B cell (primary cell): ENCODE data around the gene NPAS3. TPM values are rescaled to one million over a fixed set of nuclear protein-coding genes. Genes with fewer than 3 reads are reported as not detected.

Experiments used
- ATAC-seq: fragments of 200-7000 bp; cut with Tn5 transposase; one replicate; pipeline ENCODE4 v1.10.0; 2021; ENCODE audit warnings: low read depth, mild to moderate bottlenecking, moderate number of reproducible peaks, moderate library complexity
- CTCF ChIA-PET: fragments of 350-600 bp; sonication (Branson Sonifier 250); formaldehyde crosslinking; loops from one replicate; lab custom pipeline; 2021; ENCODE audit warnings: antibody characterized with exemption, inconsistent platforms; lab: Charles Lee
- POLR2A ChIA-PET: fragments of 350-600 bp; sonication (Branson Sonifier 250); formaldehyde crosslinking; loops from one replicate; lab custom pipeline; 2021; ENCODE audit warnings: antibody characterized with exemption; lab: Charles Lee
- DNase-seq: peaks from one replicate; pipeline ENCODE4 v3.0.0; 2013
- H2AFZ ChIP-seq: 2 replicates; pipeline ENCODE4 v1.6.1; 2012; ENCODE audit warnings: mild to moderate bottlenecking, low read depth, low read length; ENCODE audit not compliant: insufficient read depth, poor library complexity, severe bottlenecking
- H3K27ac ChIP-seq, 2 donors: 1 replicate in 1 of 2; 2 replicates in 1 of 2; pipeline ENCODE4 v1.5.1; 2012 to 2013; ENCODE audit warnings: low read length in 2 of 2, mild to moderate bottlenecking in 2 of 2, moderate library complexity in 1 of 2
- H3K27me3 ChIP-seq, 4 experiments: fragments of 200-600 bp in 1 of 4; sonication (generic) in 1 of 4; replicated peaks in 1 of 4; 1 replicate in 2 of 4; 2 replicates in 2 of 4; pipeline versions ENCODE4 v1.6.1 to v1.7.0; 2013 to 2016; ENCODE audit warnings: low read length in 3 of 4, mild to moderate bottlenecking in 2 of 4, mixed read lengths in 1 of 4, moderate library complexity in 1 of 4; ENCODE audit not compliant: insufficient read depth in 4 of 4, control insufficient read depth in 3 of 4; ENCODE audit errors: control extremely low read depth in 1 of 4
- H3K36me3 ChIP-seq, 2 experiments: replicated peaks in 1 of 2; 1 replicate in 1 of 2; 2 replicates in 1 of 2; pipeline versions ENCODE4 v1.6.1 to v1.7.1; 2013; ENCODE audit warnings: low read length in 1 of 2; ENCODE audit not compliant: insufficient read depth in 2 of 2, control insufficient read depth in 1 of 2; ENCODE audit errors: control extremely low read depth in 1 of 2, extremely low read depth in 1 of 2
- H3K4me1 ChIP-seq, 2 donors: fragments of 200-600 bp in 1 of 2; sonication (generic) in 1 of 2; 1 replicate in 1 of 2; 2 replicates in 1 of 2; pipeline versions ENCODE4 v1.5.1 to v1.6.1; 2013 to 2017; ENCODE audit warnings: low read length in 2 of 2; ENCODE audit not compliant: control insufficient read depth in 2 of 2, insufficient read depth in 2 of 2
- H3K4me2 ChIP-seq: replicated peaks from 2 replicates; pipeline ENCODE3; 2012; ENCODE audit warnings: mild to moderate bottlenecking, low read depth, low read length; ENCODE audit not compliant: poor library complexity, severe bottlenecking
- H3K4me3 ChIP-seq, 5 experiments: fragments of 200-600 bp in 1 of 5; sonication (generic) in 1 of 5; 1 replicate in 3 of 5; 2 replicates in 2 of 5; pipeline versions ENCODE4 v1.5.1 to v1.7.0; 2011 to 2016; ENCODE audit warnings: low read length in 4 of 5, mild to moderate bottlenecking in 4 of 5, low read depth in 2 of 5, control low read depth in 1 of 5, moderate library complexity in 1 of 5; ENCODE audit not compliant: insufficient read depth in 1 of 5; ENCODE audit errors: control extremely low read depth in 1 of 5, extremely low read depth in 1 of 5
- H3K79me2 ChIP-seq: fragments of 200-600 bp; sonication (generic); one replicate; pipeline ENCODE4 v1.6.0; 2016; ENCODE audit warnings: low read length; ENCODE audit not compliant: control insufficient read depth, insufficient read depth
- H3K9ac ChIP-seq: fragments of 200-600 bp; sonication (generic); 2 replicates; pipeline ENCODE4 v1.6.1; 2017; ENCODE audit warnings: mild to moderate bottlenecking, low read length, moderate library complexity
- H3K9me3 ChIP-seq, 3 donors: one replicate each; pipeline versions ENCODE4 v1.6.1 to v1.7.1; 2013; ENCODE audit warnings: low read length in 2 of 3; ENCODE audit not compliant: control insufficient read depth in 2 of 3, insufficient read depth in 1 of 3; ENCODE audit errors: control extremely low read depth in 1 of 3
- H4K20me1 ChIP-seq: 2 replicates; pipeline ENCODE4 v1.6.0; 2012; ENCODE audit warnings: mild to moderate bottlenecking, low read length; ENCODE audit not compliant: insufficient read depth, control insufficient read depth, poor library complexity, severe bottlenecking
- H3K27ac Mint-ChIP-seq: one replicate; pipeline ENCODE4 v1.8.0; 2021; ENCODE audit warnings: mixed read lengths
- H3K27me3 Mint-ChIP-seq: one replicate; pipeline ENCODE4 v1.8.0; 2021; ENCODE audit warnings: mixed read lengths
- H3K4me1 Mint-ChIP-seq: one replicate; pipeline ENCODE4 v1.8.0; 2021; ENCODE audit warnings: mixed read lengths
- H3K4me3 Mint-ChIP-seq: one replicate; pipeline ENCODE4 v1.8.0; 2021; ENCODE audit warnings: mixed read lengths
- H3K9me3 Mint-ChIP-seq: one replicate; pipeline ENCODE4 v1.8.0; 2022; ENCODE audit warnings: mixed read lengths; ENCODE audit not compliant: insufficient read depth
- EZH2 ChIP-seq: IDR thresholded peaks from 2 replicates; pipeline ENCODE4 v1.6.1; 2012; ENCODE audit warnings: borderline replicate concordance, low read depth, mild to moderate bottlenecking, moderate library complexity, low read length; ENCODE audit not compliant: insufficient read depth, poor library complexity, severe bottlenecking
- WGBS: methylation state at CpG from one replicate; pipeline ENCODE4 v1.1.5; 2013; ENCODE audit warnings: missing lambda C conversion rate; ENCODE audit not compliant: insufficient coverage; 5-methylcytosine and 5-hydroxymethylcytosine counted together
- intact Hi-C: fragments of 100-400 bp; cut with micrococcal nuclease; formaldehyde crosslinking; loops from one replicate; pipeline ENCODE4 v1.10.0; 2022
- polyA plus RNA-seq: library from polyadenylated mRNA; depleted of rRNA; stranded (reverse); fragments of >200 nt; gene quantifications from 2 replicates; pipeline ENCODE4 v1.2.3, GENCODE V29; 2012
- total RNA-seq, 2 donors: library from RNA; stranded (reverse); fragments of 120-200 nt in 1 of 2; gene quantifications; 1 replicate in 1 of 2; 2 replicates in 1 of 2; pipeline versions ENCODE4 v1.2.3 to v1.2.4, GENCODE V29; 2013 to 2022
- TF ChIP-seq, protein P1 (sequence below): fragments of 200-600 bp; IDR thresholded peaks from one replicate; pipeline ENCODE4 v1.8.0; 2022; ENCODE audit warnings: antibody characterized with exemption, mild to moderate bottlenecking

Gene NPAS3
- total and polyA plus RNA-seq, 2 donors (not counting 1 experiment from before 2014, with no cell fraction given) = not detected

DNA sequence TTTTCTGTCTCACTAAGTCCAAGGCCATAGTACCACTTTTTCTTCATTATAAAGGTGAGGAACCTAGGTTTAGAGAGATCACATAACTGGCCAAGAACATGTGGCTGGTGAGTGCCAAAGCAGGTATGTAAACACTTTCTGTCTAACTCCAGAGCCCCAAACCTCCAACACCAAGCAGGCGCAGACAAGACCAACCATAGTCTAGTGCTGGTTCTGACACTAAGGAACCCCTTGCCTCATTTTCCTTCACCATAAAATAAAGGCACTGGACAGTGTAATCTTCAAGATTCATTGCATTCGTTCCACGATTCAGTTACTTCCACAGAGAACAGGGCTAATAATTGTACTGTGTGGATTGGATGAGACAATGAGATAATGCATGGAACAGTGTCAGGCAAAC, 71.0 kb downstream of the NPAS3 start:
- no peak for DNase-seq
- no CpG with 5 or more reads among the region's 3 CpGs for WGBS
- no peak overlapping the region for H2AFZ ChIP-seq
- Mint-ChIP-seq H3K4me3 (no peak overlapping the region), H3K27ac (no peak overlapping the region), H3K4me1 (no peaks in the 10 kb centered on the region), H3K9me3 (no peaks in the 10 kb centered on the region), H3K27me3 (no peaks in the 10 kb centered on the region)
- no peak overlapping the region for H3K27ac ChIP-seq
- H3K4me1 ChIP-seq = no peaks in the 10 kb centered on the region
- no peak for ATAC-seq
- H3K9ac ChIP-seq = no peak overlapping the region
- H4K20me1 ChIP-seq = no peaks in the 10 kb centered on the region
- H3K4me3 ChIP-seq = no peak overlapping the region
- H3K4me2 ChIP-seq = no peak overlapping the region
- no peaks in the 10 kb centered on the region for H3K36me3 ChIP-seq
- intact Hi-C loops = no loop called here
- ChIA-PET CTCF (no interaction called here), POLR2A (no interaction called here)
- no peaks in the 10 kb centered on the region for H3K27me3 ChIP-seq
- TF ChIP-seq, protein P1, sequence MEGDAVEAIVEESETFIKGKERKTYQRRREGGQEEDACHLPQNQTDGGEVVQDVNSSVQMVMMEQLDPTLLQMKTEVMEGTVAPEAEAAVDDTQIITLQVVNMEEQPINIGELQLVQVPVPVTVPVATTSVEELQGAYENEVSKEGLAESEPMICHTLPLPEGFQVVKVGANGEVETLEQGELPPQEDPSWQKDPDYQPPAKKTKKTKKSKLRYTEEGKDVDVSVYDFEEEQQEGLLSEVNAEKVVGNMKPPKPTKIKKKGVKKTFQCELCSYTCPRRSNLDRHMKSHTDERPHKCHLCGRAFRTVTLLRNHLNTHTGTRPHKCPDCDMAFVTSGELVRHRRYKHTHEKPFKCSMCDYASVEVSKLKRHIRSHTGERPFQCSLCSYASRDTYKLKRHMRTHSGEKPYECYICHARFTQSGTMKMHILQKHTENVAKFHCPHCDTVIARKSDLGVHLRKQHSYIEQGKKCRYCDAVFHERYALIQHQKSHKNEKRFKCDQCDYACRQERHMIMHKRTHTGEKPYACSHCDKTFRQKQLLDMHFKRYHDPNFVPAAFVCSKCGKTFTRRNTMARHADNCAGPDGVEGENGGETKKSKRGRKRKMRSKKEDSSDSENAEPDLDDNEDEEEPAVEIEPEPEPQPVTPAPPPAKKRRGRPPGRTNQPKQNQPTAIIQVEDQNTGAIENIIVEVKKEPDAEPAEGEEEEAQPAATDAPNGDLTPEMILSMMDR = no peak
- no peak for TF ChIP-seq EZH2
- no peaks in the 10 kb centered on the region for H3K79me2 ChIP-seq
- H3K9me3 ChIP-seq = no peaks in the 10 kb centered on the region

DNA sequence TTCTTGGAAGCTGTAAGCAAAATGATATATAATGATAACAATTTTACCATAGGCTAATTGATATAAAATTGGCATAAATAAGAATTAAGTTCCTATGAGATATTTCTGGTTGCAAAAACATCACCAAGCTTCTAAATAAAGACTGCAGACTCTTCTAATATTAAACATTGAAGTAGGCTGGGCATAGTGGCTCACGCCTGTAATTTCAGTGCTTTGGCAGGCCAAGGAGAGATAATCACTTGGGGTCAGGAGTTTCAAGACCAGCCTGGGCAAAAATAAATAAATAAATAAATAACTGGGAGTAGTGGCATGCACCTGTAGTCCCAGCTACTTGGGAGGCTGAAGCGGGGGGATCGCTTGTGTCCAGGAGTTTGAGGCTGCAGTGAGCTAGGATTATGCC, 71.8 kb downstream of the NPAS3 start:
- Mint-ChIP-seq H3K4me3 (no peak overlapping the region), H3K4me1 (no peaks in the 10 kb centered on the region), H3K27me3 (no peaks in the 10 kb centered on the region), H3K9me3 (no peaks in the 10 kb centered on the region), H3K27ac (no peak overlapping the region)
- H4K20me1 ChIP-seq = no peaks in the 10 kb centered on the region
- H3K4me1 ChIP-seq = no peaks in the 10 kb centered on the region
- no peaks in the 10 kb centered on the region for H3K79me2 ChIP-seq
- no peak overlapping the region for H3K4me3 ChIP-seq
- no peaks in the 10 kb centered on the region for H3K9me3 ChIP-seq
- DNase-seq = no peak
- intact Hi-C loops = no loop called here
- TF ChIP-seq, protein P1 = no peak
- no peak for TF ChIP-seq EZH2
- no peak for ATAC-seq
- H3K36me3 ChIP-seq = no peaks in the 10 kb centered on the region
- no peak overlapping the region for H3K9ac ChIP-seq
- 87% methylated on average over 3 of the region's 3 CpGs for WGBS
- ChIA-PET CTCF (no interaction called here), POLR2A (no interaction called here)
- H3K27ac ChIP-seq = no peak overlapping the region
- H2AFZ ChIP-seq = no peak overlapping the region
- no peaks in the 10 kb centered on the region for H3K27me3 ChIP-seq
- no peak overlapping the region for H3K4me2 ChIP-seq
